HEK293 (cell line): ENCODE results near the gene KRT15.

Source experiments
- CTCF ChIP-seq: fragments of 450-650 bp; formaldehyde crosslinking; IDR thresholded peaks from 2 replicates; pipeline ENCODE4 v1.5.1; 2016; ENCODE audit warnings: missing biosample characterization, missing genetic modification characterization
- TCF7L2 ChIP-seq: IDR thresholded peaks from 2 replicates; pipeline ENCODE4 v1.6.1; 2011; ENCODE audit warnings: low read depth, mild to moderate bottlenecking, inconsistent platforms, low read length, moderate library complexity, borderline replicate concordance
- ZBTB44 ChIP-seq: fragments of 450-650 bp; IDR thresholded peaks from 2 replicates; pipeline ENCODE4 v1.5.1; 2018; ENCODE audit warnings: missing biosample characterization, mild to moderate bottlenecking, missing genetic modification characterization
- ZBTB49 ChIP-seq: fragments of 450-650 bp; formaldehyde crosslinking; IDR thresholded peaks from 2 replicates; pipeline ENCODE4 v1.5.1; 2016; ENCODE audit warnings: missing biosample characterization, missing genetic modification characterization, low read depth
- ZFHX2 ChIP-seq: fragments of 450-650 bp; formaldehyde crosslinking; conservative IDR thresholded peaks from 2 replicates; pipeline ENCODE4 v1.5.1; 2016; ENCODE audit warnings: missing biosample characterization, missing genetic modification characterization
- ZNF239 ChIP-seq: fragments of 450-650 bp; formaldehyde crosslinking; IDR thresholded peaks from 2 replicates; pipeline ENCODE4 v1.5.1; 2016; ENCODE audit warnings: missing biosample characterization, missing genetic modification characterization
- ZNF24 ChIP-seq: fragments of 450-650 bp; formaldehyde crosslinking; IDR thresholded peaks from 2 replicates; pipeline ENCODE4 v1.5.1; 2016; ENCODE audit warnings: missing biosample characterization, missing genetic modification characterization
- ZNF473 ChIP-seq: fragments of 450-650 bp; formaldehyde crosslinking; IDR thresholded peaks from 2 replicates; pipeline ENCODE4 v1.5.1; 2017; ENCODE audit warnings: missing biosample characterization, missing genetic modification characterization
- ZNF610 ChIP-seq: fragments of 450-650 bp; formaldehyde crosslinking; IDR thresholded peaks from 2 replicates; pipeline ENCODE4 v1.5.1; 2016; ENCODE audit warnings: missing biosample characterization, missing genetic modification characterization, borderline replicate concordance
- ZNF777 ChIP-seq: fragments of 450-650 bp; formaldehyde crosslinking; IDR thresholded peaks from 2 replicates; pipeline ENCODE4 v1.5.1; 2017; ENCODE audit warnings: missing biosample characterization, missing genetic modification characterization, borderline replicate concordance
- TF ChIP-seq, protein P1 (sequence below): fragments of 450-650 bp; formaldehyde crosslinking; conservative IDR thresholded peaks from 2 replicates; pipeline ENCODE4 v1.5.1; 2016; ENCODE audit warnings: low read depth, missing biosample characterization, missing genetic modification characterization

DNA sequence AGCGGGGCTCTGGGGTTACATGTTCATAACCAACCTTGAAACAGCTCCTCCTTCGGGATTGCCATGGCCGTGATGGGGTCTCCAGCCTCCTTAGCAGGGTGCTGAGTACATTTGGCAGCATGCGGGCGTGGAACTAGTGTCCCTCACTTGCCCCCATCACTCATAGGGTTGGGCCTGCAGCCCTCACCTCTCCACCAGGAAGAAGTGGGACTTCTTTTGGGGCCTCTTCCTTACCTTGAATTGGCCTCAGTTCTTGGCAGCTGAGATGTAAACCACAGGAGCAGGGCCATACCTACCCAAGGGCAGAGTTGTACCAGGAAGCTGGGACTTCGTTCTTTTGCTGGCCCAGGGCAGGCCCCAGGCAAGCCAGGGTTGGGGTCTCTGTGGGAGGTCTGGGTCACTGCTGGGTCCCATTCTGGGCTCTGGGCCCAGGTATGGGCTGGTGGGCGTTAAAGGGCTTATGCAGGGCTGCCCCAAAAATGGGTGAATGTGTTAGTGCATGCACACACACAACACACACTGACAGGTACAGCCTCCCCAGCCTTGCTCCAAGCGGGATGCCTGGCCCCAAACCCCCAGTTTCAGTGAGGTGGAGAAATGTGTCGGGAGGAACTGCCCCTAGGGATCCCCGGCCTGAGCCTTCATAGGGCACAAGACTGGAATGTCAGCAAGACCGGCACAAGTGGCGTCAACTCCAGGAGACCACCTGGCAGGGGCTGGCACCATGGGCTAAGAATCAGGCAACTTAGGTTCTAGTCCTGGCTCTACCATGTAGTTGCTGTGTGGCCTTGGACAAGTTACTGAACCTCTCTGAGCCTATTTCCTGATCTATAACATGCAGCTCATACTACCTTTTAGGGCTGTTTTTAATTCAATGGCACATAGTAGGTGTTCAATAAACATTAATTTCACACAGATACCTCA lies 3.9 kb upstream of the KRT15 start:
- TF ChIP-seq CTCF, result no peak
- TF ChIP-seq, protein P1, sequence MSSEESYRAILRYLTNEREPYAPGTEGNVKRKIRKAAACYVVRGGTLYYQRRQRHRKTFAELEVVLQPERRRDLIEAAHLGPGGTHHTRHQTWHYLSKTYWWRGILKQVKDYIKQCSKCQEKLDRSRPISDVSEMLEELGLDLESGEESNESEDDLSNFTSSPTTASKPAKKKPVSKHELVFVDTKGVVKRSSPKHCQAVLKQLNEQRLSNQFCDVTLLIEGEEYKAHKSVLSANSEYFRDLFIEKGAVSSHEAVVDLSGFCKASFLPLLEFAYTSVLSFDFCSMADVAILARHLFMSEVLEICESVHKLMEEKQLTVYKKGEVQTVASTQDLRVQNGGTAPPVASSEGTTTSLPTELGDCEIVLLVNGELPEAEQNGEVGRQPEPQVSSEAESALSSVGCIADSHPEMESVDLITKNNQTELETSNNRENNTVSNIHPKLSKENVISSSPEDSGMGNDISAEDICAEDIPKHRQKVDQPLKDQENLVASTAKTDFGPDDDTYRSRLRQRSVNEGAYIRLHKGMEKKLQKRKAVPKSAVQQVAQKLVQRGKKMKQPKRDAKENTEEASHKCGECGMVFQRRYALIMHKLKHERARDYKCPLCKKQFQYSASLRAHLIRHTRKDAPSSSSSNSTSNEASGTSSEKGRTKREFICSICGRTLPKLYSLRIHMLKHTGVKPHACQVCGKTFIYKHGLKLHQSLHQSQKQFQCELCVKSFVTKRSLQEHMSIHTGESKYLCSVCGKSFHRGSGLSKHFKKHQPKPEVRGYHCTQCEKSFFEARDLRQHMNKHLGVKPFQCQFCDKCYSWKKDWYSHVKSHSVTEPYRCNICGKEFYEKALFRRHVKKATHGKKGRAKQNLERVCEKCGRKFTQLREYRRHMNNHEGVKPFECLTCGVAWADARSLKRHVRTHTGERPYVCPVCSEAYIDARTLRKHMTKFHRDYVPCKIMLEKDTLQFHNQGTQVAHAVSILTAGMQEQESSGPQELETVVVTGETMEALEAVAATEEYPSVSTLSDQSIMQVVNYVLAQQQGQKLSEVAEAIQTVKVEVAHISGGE (tag by site-specific recombination), result no peak
- TF ChIP-seq TCF7L2, result no peak
- no peak for TF ChIP-seq ZNF24 (tag by site-specific recombination)
- TF ChIP-seq ZNF610 (tag by site-specific recombination), result no peak
- no peak for TF ChIP-seq ZBTB49
- TF ChIP-seq ZNF473 (tag by site-specific recombination), result no peak
- no peak for TF ChIP-seq ZBTB44
- TF ChIP-seq ZFHX2 (tag by site-specific recombination), result no peak
- no peak for TF ChIP-seq ZNF777 (tag by site-specific recombination)
- TF ChIP-seq ZNF239, result no peak
